GM19193 (cell line): ENCODE data around the gene TMEM121.

Experiments used
- POLR2A ChIP-seq: IDR thresholded peaks from 4 replicates; pipeline ENCODE4 v1.6.1; 2011; ENCODE audit not compliant: insufficient read depth, insufficient read length; ENCODE audit errors: extremely low read depth

TMEM121 gene

GRCh38 chr14:105525861-105526775, at the start of gene TMEM121:
TSS of gene TMEM121 (plus strand) at chr14:105526583. CDS start at chr14:105528835, 2,252 bp downstream.
- no peak for TF ChIP-seq POLR2A

DNA sequence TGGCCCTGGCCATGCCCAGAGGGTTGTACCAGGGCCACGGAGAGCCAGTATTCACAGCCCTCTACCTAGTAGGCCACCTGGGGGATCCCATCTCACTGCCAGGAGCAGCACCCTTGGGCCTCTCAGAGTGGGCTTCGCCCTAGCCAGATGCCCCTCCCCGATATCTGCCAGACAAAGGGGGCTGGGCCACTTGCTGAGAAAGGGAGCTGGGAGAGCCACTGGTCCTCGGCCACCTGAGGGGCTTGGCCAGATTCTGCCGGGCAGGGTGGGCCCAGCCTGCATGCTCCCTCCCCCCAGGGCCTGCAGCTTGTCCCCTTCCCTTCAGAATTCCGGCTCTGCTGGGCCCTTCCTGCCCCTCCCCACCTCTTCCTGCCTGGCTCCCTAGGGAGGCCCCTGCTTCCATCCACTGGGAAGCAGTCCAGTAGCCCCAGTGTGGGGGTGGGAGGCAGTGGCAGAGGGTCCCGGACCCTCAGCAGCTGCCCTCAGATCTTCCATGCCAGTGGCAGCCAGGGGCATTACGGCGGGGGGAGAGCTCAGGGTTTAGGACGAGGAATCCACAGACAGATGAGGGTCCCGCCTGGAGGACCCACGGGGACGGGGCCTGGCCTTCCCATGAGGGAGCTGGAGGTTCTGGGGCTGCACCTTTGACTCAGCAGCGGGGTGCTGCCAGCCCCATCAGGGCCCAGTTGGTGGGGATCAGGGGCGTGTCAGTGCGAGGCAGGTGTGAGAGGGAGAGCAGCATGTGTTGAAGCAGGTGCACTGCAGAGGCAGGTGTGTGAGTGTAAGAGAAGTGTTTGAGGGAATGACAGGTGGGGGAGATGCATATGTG, 49.3 kb upstream of the TMEM121 start:
- no peak for TF ChIP-seq POLR2A

- TF ChIP-seq POLR2A: no peak
Observed at GRCh38 chr14:105477660-105478397, 48.6 kb upstream of the TMEM121 start.

GRCh38 chr14:105478398-105479251, 47.8 kb upstream of the TMEM121 start:
- TF ChIP-seq POLR2A: no peak

GRCh38 chr14:105479431-105480158, 46.8 kb upstream of the TMEM121 start:
- no peak for TF ChIP-seq POLR2A

DNA sequence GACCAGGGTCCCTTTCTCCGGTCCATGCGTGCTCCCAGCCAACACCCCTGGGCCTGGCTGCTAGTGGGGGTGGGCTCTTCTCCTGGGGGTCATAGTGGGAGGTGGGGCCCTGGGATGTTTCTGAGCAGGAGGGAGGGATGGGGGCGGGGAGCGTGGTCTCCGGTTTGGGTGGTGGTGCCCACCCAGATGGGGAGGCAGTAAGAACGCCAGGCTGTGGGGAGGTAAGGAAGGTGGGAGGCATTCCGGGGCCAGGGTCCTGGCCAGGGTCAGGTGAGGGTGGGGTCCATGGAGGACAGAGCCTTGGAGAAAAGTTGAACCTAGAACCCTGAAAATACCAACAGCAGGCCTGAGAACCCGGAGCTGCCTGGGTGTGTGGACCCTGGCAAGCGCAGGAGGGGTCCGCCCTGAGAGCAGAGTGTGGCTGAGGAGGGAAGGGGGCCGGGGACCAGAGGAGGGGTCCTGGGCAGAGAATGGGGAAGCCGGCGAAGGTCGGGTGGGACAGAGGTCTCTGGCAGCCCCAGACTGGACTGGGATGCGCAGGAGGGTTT, 46.1 kb upstream of the TMEM121 start:
- no peak for TF ChIP-seq POLR2A

DNA sequence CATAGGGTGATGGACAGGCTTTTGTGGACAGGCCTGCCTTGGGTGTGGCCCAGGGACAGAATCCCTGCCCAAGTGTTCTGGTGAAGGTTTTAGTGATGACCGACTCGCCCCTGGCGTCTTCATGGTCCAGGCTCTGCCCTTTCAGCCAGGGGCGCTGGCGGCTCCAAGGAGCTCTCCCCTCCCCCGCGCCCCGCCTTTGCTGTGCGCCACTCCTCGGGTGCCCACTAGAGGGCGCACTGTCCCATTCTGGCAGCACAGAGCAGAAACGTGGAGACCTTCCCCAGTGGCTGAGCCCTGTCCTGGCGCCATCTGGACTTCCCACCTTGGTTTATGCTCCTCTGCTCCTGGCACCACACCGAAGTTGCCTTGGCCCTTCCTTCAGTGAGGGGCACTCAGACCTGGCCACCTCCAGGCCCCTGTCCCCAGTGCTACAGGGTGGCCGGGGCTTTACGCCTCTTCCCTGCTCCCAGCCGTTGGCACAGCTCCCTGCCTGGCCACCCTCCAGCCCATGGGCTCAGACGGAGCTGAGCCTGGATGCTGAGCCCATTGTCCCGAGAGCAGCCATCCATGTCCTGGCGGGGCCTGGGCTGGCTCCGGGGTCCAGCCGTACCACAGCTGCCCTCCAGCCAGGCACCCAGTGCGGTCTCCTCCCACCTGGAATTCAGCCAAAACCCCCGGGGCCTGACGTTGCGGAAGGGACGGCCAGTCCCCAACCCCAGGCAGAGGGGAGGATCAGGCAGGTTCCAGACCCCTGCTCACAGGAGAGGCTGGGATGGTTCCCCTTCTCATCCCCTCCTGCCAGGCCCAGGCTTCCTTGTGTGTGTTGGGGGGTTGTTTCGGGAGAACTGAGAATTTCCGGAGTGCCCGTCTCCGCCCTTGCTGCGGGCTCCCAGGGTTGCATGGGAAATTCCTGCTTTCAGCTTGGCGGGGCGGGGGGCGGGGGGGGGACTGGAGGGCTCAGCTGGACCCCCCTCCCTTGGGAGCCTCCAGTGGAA, 45.3 kb upstream of the TMEM121 start:
- TF ChIP-seq POLR2A: no peak

DNA sequence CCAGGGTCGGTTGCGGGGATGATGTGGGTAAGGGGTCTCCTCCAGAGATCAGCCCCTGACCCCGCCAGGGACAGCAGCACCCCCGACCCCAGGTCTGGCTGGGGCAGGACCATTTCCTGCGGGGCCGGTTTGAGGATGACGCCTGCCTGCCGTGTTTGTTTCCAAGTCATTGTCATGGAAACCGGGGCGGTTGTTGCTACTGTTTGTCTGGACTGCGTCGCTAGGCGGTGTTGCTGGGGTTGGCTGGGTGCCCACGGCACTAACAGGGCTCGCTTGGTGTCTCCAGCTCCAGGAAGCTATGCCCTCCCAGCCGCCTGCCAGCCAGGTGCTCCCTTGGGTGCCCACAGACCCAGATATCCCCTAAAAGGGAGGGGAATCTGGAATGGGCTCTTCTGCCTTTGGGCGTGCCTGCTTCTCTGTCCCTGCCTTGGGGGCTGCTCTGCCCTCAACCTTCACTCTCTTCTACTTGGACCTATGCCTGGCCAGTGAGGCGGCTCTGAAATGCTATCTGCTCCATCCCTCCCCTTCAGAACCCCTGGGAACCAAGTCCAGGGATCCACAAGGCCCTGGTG, 44.4 kb upstream of the TMEM121 start:
- no peak for TF ChIP-seq POLR2A

DNA sequence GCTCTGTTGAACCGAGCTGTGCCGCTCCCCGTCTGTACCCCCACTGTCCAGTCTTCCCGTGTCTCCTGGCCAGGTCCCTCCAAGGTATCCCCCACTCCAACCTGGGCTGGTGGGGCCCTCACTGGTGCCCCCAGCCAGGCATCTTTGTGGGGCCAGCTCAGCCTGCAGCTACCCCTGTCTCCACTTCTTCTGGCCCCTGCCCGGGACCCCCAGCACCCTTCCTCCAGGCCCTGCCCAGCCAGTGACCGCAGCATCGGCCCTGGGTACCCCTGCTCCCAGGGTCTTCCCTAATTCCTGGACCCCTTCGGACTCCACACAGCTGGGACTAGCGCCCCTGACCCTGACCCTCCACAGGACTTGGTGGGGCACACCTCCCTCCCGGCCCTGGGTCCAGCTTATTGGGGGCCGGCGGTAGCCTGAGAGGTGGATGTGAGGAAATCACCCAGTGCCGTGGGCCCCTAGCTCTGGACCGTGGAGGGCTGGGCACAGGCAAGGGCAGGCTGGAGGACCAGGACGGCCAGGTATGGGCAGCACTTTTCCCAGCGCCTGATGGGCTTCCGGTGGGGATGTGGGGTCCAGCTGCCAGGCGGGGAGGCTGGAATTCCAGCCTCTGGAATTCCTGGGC, 43.8 kb upstream of the TMEM121 start:
- no peak for TF ChIP-seq POLR2A

DNA sequence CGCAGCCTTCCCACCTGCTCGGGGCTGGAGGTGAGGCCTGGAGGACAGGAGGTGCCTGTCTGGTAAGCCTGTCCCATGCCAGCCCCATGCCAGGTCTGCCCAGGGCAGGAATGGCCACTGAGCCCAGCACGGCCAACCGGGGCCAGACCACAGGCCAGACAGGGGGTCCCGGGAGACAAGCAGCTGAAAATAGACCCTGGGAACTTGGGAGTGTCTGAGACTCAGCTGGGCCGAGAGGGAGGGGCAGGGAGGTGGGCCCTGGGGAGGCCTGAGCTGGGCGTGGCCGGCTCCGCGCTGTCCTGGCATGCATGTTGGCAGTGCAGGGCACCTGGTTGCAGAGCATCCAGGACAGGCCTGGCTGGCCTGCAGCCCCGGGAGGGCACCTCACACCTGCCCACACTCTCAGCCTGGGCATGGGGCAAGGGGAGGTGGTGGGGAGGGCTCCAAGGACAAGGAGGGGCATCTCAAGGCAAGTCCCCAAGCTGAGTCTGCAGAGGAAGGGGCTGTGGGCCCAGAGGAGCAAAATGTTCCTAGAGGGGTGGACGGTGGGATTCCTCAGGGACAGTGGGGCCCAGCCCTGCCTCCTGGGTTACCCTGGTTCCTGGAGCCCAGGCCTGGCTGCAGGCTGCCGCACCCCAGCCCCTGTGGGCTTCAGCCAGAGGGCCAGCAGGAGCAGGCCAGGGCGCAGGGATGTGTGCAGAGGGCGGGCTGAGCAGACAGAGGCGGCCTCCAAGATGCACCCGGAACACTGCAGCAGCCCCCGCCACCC, 42.9 kb upstream of the TMEM121 start:
- TF ChIP-seq POLR2A: no peak
